ENCODE results near the gene GP1BA.

GP1BA gene

DNA sequence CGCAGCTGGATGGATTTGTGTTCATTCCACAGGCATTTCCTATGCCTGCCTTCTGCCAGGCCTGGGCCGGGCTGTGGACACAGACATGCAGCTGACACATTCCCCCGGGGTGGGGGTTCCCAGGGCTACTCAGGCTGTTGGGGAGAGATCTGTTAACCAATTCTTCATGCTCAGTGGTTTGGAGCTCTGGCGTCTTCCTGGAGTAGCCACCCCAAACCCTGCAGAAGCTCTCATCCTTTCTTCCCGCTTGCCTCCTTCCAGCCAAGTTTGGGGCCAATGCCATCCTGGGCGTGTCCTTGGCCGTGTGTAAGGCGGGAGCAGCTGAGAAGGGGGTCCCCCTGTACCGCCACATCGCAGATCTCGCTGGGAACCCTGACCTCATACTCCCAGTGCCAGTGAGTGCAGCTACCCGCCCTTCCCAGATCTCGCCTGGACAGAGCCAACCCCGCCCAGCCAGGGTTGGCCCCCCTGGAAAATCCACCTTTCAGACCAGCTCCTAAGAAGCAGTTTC lies 21.4 kb downstream of the GP1BA start:
- H3K4me1 ChIP-seq (ENCODE audit: control insufficient read depth, insufficient read depth, low read length) = peaks cover 13% of the 10 kb centered on the region
- H3K4me3 ChIP-seq (ENCODE audit: low read depth, low read length) = no peak overlapping the region
- H3K27me3 ChIP-seq (ENCODE audit: control insufficient read depth, insufficient read depth, low read length) = no peaks in the 10 kb centered on the region
- no peaks in the 10 kb centered on the region for H3K9me3 ChIP-seq (ENCODE audit: control insufficient read depth, insufficient read depth, low read length)
- H3K36me3 ChIP-seq (ENCODE audit: control insufficient read depth, insufficient read depth, low read length) = no peaks in the 10 kb centered on the region
- H3K27ac ChIP-seq (ENCODE audit: low read depth, low read length) = no peak overlapping the region
- no peak overlapping the region for H3K9ac ChIP-seq (ENCODE audit: low read depth, low read length)

DNA sequence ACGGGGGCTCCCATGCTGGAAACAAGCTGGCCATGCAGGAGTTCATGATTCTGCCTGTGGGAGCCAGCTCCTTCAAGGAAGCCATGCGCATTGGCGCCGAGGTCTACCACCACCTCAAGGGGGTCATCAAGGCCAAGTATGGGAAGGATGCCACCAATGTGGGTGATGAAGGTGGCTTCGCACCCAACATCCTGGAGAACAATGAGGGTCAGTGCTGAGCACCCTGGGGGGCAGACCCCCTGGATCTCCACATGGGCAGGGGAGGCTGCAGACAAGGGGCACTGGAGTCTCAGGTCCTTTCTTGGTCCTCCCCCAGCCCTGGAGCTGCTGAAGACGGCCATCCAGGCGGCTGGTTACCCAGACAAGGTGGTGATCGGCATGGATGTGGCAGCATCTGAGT lies 23.0 kb downstream of the GP1BA start:
- peaks cover 10% of the 10 kb centered on the region; the same call in 1 of the 2 replicates for H3K36me3 ChIP-seq (ENCODE audit: control insufficient read depth, insufficient read depth, low read length)
- no peaks in the 10 kb centered on the region for H3K27me3 ChIP-seq (ENCODE audit: control insufficient read depth, insufficient read depth, low read length)
- H3K9me3 ChIP-seq (ENCODE audit: control insufficient read depth, insufficient read depth, low read length) = no peaks in the 10 kb centered on the region
- H3K9ac ChIP-seq (ENCODE audit: low read depth, low read length) = no peak overlapping the region
- no peak overlapping the region for H3K4me3 ChIP-seq (ENCODE audit: low read depth, low read length)
- peaks cover 13% of the 10 kb centered on the region for H3K4me1 ChIP-seq (ENCODE audit: control insufficient read depth, insufficient read depth, low read length)
- H3K27ac ChIP-seq (ENCODE audit: low read depth, low read length) = no peak overlapping the region

DNA sequence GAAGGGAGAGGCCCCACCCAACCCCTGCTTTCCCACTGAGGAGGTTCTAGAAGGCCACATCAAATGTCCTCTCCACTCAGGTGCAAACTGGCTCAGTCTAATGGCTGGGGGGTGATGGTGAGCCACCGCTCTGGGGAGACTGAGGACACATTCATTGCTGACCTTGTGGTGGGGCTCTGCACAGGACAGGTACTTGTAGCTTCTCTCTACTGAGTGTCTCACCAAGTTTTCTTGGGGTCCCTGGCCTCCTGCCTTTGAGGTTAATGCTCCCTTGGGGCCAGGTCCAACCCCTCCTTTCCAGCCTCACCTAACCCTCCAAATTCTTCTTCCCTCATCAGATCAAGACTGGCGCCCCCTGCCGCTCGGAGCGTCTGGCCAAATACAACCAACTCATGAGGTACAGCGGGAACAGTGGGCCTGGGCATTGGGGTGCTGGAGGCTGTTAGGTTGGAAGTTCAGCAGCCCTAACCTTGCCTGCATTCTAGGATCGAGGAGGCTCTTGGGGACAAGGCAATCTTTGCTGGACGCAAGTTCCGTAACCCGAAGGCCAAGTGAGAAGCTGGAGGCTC lies 24.5 kb downstream of the GP1BA start:
- no peaks in the 10 kb centered on the region for H3K27me3 ChIP-seq (ENCODE audit: control insufficient read depth, insufficient read depth, low read length)

DNA sequence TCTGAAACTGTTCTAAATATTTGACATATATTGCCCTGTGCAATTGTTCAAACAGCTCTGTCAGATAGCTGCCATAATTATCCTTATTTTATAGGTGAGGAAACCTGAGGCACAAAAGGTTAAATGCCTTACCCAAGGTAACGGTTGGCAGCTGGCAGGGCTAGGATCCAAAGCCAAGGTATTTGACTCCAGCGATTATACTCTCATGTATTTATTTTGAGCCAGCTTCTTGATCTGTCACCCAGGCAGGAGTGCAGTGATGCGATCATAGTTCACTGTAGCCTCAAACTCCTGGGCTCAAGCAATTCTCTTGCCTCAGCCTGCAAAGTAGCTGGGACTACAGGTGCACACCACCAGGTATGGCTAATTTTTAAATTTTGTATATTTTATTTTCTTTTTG lies 26.0 kb downstream of the GP1BA start:
- no peak overlapping the region for H3K4me3 ChIP-seq (ENCODE audit: low read depth, low read length)
- H3K9ac ChIP-seq (ENCODE audit: low read depth, low read length) = no peak overlapping the region
- H3K4me1 ChIP-seq (ENCODE audit: control insufficient read depth, insufficient read depth, low read length) = peaks cover 7% of the 10 kb centered on the region
- peaks cover 16% of the 10 kb centered on the region for H3K36me3 ChIP-seq (ENCODE audit: control insufficient read depth, insufficient read depth, low read length)
- H3K27ac ChIP-seq (ENCODE audit: low read depth, low read length) = no peak overlapping the region
- H3K27me3 ChIP-seq (ENCODE audit: control insufficient read depth, insufficient read depth, low read length) = no peaks in the 10 kb centered on the region
- no peaks in the 10 kb centered on the region for H3K9me3 ChIP-seq (ENCODE audit: control insufficient read depth, insufficient read depth, low read length)

More for the DNA sequence above, 24.5 kb downstream of the GP1BA start:
- Histone ChIP-seq H3K27ac (ENCODE audit: low read depth, low read length) (no peak overlapping the region), H3K9ac (ENCODE audit: low read depth, low read length) (no peak overlapping the region), H3K4me1 (ENCODE audit: control insufficient read depth, insufficient read depth, low read length) (peaks cover 11% of the 10 kb centered on the region), H3K4me3 (ENCODE audit: low read depth, low read length) (no peak overlapping the region), H3K9me3 (ENCODE audit: control insufficient read depth, insufficient read depth, low read length) (no peaks in the 10 kb centered on the region), H3K36me3 (ENCODE audit: control insufficient read depth, insufficient read depth, low read length) (peaks cover 16% of the 10 kb centered on the region)

DNA sequence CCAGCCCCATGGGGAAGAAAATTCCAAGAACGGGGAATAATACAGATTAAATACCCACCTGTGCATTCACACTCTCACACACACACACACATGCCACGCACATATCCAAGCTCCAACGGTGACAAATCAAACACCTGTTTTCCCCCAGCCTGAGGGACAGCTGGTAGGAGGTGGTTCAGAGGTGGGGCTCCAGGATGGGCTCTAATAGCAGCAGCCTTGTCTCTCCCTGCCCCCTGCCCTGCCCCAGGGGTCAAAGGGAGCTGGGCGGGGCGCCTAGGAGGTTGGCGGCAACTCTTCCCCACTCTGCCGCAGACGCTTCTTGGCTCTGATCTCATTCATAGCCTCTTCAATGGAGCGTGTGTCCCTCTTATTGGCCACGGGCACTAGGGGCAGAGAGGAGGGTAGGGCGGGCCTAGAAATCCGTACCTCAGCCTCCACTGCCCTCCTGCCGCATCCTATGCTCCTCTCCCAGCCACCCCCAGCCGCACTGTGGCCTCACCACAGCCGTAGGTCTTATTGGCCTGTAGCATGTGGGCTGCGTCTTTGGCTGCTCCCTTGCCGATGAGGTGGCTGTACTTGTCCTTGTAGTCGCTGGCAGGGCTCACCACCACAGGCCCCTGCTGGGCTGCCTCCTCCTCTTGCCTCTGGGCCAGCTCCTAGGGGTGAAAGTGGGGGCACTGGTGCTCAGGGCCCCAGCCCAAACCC lies 27.3 kb downstream of the GP1BA start:
- H3K9ac ChIP-seq (ENCODE audit: low read depth, low read length) = no peak overlapping the region
- peaks cover 7% of the 10 kb centered on the region for H3K4me1 ChIP-seq (ENCODE audit: control insufficient read depth, insufficient read depth, low read length)
- H3K27me3 ChIP-seq (ENCODE audit: control insufficient read depth, insufficient read depth, low read length) = no peaks in the 10 kb centered on the region
- H3K4me3 ChIP-seq (ENCODE audit: low read depth, low read length) = no peak overlapping the region
- no peaks in the 10 kb centered on the region for H3K9me3 ChIP-seq (ENCODE audit: control insufficient read depth, insufficient read depth, low read length)
- H3K27ac ChIP-seq (ENCODE audit: low read depth, low read length) = no peak overlapping the region
- peaks cover 16% of the 10 kb centered on the region for H3K36me3 ChIP-seq (ENCODE audit: control insufficient read depth, insufficient read depth, low read length)

DNA sequence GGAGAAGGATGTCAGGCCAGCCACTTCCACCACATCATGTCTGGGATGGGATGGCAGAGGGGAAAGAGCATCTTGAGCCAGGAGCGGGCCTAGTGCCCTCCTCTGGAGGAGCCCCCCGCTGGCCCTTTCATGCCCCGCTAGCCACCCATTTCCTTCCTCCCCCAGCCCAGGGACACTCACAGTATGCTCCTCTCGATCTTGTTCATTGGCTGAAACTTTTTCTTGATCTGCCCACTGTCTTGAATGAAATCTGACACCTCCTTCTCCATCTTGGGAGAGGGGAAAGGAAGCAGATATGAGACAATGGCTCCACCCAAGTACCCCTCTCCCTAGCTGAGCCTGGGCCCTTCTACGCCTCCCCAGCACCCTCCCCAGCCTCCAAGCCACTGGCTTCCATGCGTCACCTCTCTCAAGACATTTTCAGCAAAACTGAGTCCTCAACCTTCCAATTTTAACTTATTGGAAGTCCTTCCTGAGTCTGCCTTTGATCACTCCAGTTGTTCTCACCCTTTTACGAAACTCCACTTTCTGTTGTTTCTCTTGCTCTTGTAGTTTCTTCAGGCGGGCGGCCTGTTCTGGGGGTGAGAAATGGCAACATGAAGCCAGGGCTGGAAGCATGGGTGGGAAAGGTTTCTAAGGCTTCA lies 28.3 kb downstream of the GP1BA start:
- peaks cover 20% of the 10 kb centered on the region for H3K36me3 ChIP-seq (ENCODE audit: control insufficient read depth, insufficient read depth, low read length)
- peak overlapping the region; percentile 40 for H3K27ac ChIP-seq (ENCODE audit: low read depth, low read length)
- no peak overlapping the region for H3K4me3 ChIP-seq (ENCODE audit: low read depth, low read length)
- peaks cover 7% of the 10 kb centered on the region for H3K4me1 ChIP-seq (ENCODE audit: control insufficient read depth, insufficient read depth, low read length)
- H3K9ac ChIP-seq (ENCODE audit: low read depth, low read length) = no peak overlapping the region
- H3K9me3 ChIP-seq (ENCODE audit: control insufficient read depth, insufficient read depth, low read length) = peaks cover 3% of the 10 kb centered on the region; the same call in 1 of the 2 replicates
- H3K27me3 ChIP-seq (ENCODE audit: control insufficient read depth, insufficient read depth, low read length) = no peaks in the 10 kb centered on the region

DNA sequence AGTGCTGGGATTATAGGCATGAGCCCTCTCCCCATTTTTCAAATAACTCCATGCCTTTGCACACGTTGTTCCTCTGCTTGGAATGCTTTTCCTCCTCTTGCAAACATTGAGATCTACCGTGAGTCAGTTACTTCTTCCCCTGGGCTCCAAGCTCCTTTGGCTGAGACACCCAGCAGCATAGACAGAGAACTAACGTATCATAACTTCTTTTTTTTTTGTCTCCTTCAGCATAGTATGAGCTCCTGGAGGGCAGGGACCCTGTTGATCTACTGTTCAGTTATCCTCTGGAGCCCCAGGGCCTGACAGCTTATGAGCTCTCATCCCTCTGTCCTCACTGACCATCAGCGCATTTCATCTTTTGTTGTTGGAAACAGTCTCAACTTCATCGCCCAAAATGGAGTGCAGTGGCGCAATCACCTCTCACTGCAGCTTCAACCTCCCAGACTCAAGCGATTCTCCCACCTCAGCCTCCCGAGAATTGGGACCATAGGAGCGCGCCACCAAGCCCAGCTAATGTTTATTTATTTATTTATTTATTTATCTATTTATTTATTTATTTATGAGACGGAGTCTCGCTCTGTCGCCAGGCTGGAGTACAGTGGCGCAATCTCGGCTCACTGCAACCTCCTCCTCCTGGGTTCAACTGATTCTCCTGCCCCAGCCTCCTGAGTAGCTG lies 33.4 kb downstream of the GP1BA start:
- Histone ChIP-seq H3K27ac (ENCODE audit: low read depth, low read length) (no peak overlapping the region), H3K9me3 (ENCODE audit: control insufficient read depth, insufficient read depth, low read length) (peaks cover 5% of the 10 kb centered on the region; the same call in 1 of the 2 replicates), H3K27me3 (ENCODE audit: control insufficient read depth, insufficient read depth, low read length) (no peaks in the 10 kb centered on the region), H3K36me3 (ENCODE audit: control insufficient read depth, insufficient read depth, low read length) (peaks cover 19% of the 10 kb centered on the region), H3K4me1 (ENCODE audit: control insufficient read depth, insufficient read depth, low read length) (peaks cover 17% of the 10 kb centered on the region), H3K9ac (ENCODE audit: low read depth, low read length) (no peak overlapping the region), H3K4me3 (ENCODE audit: low read depth, low read length) (no peak overlapping the region)

DNA sequence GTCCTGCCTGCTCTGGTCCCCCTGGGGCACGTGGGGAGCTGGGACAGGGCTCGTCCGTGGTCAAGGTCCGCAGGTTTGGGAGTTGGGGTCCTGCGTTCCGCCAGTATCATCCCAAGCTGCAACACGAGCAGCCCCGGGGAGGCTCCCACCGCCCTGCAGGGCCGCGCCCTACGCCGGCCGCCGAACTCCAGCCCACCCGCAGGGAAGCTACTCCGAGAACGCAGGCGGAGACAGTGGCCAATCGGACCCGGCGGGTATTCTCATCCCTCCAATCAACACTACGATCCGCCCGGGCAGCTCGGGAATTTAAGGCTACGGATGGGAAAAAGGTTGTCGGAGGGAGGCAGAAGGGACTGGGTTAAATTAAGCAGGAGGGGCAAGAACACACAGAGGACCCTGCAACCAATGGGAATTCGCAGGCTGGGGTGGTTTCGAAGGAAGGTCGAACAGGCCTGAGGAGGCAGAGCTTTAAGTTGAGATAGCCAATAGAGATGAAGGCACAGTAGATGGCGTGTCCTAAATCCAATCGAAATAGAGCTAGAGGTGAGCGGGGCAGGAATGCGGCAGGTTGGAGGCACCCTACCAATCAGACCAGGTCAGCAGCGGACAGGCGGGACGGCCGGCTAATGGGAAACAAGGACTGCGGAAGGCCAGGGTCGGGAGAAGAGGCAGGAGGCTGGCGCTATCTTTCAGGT lies 34.9 kb downstream of the GP1BA start:
- Histone ChIP-seq H3K27me3 (ENCODE audit: control insufficient read depth, insufficient read depth, low read length) (no peaks in the 10 kb centered on the region), H3K9ac (ENCODE audit: low read depth, low read length) (peak overlapping the region; percentile 95), H3K27ac (ENCODE audit: low read depth, low read length) (peak overlapping the region; percentile 99), H3K36me3 (ENCODE audit: control insufficient read depth, insufficient read depth, low read length) (peaks cover 20% of the 10 kb centered on the region), H3K9me3 (ENCODE audit: control insufficient read depth, insufficient read depth, low read length) (peaks cover 5% of the 10 kb centered on the region; the same call in 1 of the 2 replicates), H3K4me3 (ENCODE audit: low read depth, low read length) (peak overlapping the region; percentile 97), H3K4me1 (ENCODE audit: control insufficient read depth, insufficient read depth, low read length) (peaks cover 12% of the 10 kb centered on the region)

DNA sequence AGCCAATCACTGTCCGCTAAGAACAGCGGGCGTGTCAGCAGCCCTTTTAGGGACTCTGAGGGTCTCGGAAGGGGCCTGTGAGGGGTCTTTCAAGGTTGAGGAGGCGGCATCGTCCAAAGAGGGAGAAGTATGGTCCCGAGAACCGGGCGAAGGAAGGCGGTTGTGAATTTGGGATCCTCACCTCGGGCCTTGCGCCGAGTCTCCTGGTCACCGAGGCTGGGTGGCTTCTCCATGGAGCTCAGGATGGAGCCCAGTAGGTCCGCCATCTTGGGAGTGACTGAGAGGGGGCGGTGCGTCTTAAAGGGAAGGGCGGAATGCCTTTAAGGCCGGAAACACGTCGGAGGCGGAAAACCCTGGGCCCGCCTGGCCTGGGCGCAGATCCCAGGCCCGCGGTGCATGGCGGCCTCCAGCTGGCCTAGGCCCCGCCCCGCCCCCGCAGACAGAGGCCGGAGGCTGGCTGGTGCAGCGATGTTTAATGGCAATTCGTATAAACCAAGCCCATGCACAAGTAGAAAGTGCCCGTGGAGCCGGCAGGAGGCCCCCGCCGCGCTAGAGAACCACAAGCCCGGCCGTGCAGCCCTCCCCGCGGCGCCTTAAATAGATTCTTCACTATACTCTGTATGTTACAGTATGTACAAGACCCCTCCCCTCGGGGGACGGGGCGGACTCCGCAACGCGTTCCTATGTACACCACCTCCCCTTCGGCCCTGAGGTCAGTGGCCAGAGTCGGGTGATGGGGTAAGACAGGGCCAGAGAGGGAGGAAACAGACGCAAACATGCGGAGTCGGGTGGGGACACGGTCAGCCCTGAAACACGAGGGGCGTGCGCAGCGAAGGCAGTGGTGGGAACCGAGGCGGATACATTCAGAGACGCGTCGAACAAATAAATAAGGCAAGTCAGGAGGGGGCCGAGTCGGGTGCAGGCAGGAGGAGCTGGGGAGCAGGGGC lies 35.7 kb downstream of the GP1BA start, which contains the start of gene SPAG7:
Gene SPAG7 (minus strand): TSS at position 279 of the 947 bp plus-strand sequence. CDS start 13 bp downstream, at position 266.
- Histone ChIP-seq H3K27me3 (ENCODE audit: control insufficient read depth, insufficient read depth, low read length) (no peaks in the 10 kb centered on the region), H3K36me3 (ENCODE audit: control insufficient read depth, insufficient read depth, low read length) (peaks cover 20% of the 10 kb centered on the region), H3K9me3 (ENCODE audit: control insufficient read depth, insufficient read depth, low read length) (peaks cover 5% of the 10 kb centered on the region; the same call in 1 of the 2 replicates), H3K27ac (ENCODE audit: low read depth, low read length) (peak within 1 kb of the TSS; percentile 99), H3K4me3 (ENCODE audit: low read depth, low read length) (peak within 1 kb of the TSS; percentile 97), H3K4me1 (ENCODE audit: control insufficient read depth, insufficient read depth, low read length) (peaks cover 12% of the 10 kb centered on the region), H3K9ac (ENCODE audit: low read depth, low read length) (peak within 1 kb of the TSS; percentile 95)
